ENCODE results near the gene EMC8.

GRCh38 chr16:85835956-85836705 is 36.8 kb upstream of the EMC8 start:
- no peak for TF ChIP-seq POLR2A (IDR thresholded peaks at IDR 0.05)
- TF ChIP-seq CTCF (IDR thresholded peaks at IDR 0.05): no peak

Measured in right lobe of liver (tissue), 4 donors.